ENCODE results near the gene PARD3B.

- TF ChIP-seq, protein P1, sequence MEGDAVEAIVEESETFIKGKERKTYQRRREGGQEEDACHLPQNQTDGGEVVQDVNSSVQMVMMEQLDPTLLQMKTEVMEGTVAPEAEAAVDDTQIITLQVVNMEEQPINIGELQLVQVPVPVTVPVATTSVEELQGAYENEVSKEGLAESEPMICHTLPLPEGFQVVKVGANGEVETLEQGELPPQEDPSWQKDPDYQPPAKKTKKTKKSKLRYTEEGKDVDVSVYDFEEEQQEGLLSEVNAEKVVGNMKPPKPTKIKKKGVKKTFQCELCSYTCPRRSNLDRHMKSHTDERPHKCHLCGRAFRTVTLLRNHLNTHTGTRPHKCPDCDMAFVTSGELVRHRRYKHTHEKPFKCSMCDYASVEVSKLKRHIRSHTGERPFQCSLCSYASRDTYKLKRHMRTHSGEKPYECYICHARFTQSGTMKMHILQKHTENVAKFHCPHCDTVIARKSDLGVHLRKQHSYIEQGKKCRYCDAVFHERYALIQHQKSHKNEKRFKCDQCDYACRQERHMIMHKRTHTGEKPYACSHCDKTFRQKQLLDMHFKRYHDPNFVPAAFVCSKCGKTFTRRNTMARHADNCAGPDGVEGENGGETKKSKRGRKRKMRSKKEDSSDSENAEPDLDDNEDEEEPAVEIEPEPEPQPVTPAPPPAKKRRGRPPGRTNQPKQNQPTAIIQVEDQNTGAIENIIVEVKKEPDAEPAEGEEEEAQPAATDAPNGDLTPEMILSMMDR (IDR thresholded peaks at IDR 0.05 in 2 of 3, conservative IDR thresholded peaks at IDR 0.05 in 1 of 3; ENCODE audit: borderline replicate concordance in 1 of 3, insufficient read depth in 1 of 3, low read depth in 2 of 3, low read length in 2 of 3), result no peak
- TF ChIP-seq EZH2 (IDR thresholded peaks at IDR 0.05) (no peak), ZNF274 (IDR thresholded peaks at IDR 0.05; ENCODE audit: low read depth, low read length) (no peak), SIN3A (IDR thresholded peaks at IDR 0.05; ENCODE audit: low read depth) (no peak)
Measured at GRCh38 chr2:204776781-204777559, 231.7 kb downstream of the PARD3B start.
